HCT116 (cell line): ENCODE data around the gene MACC1. TPM values are rescaled to one million over a fixed set of nuclear protein-coding genes. Genes with fewer than 3 reads are reported as not detected.

Experiments used
- ATAC-seq: fragments of 200-7000 bp; cut with Tn5 transposase; 2 replicates; pipeline ENCODE4 v1.9.1; 2020; ENCODE audit warnings: mild to moderate bottlenecking, moderate library complexity
- BruUV-seq: library from RNA; stranded (reverse); fragments of 400-500 nt; replicated peaks from 2 replicates; lab custom pipeline; 2021; lab: Mats Ljungman, UMichigan
- CTCF ChIA-PET: fragments of 300-600 bp; sonication (Branson Sonifier 250); formaldehyde crosslinking; loops from one replicate; lab custom pipeline; 2021; ENCODE audit warnings: antibody characterized with exemption; lab: Charles Lee
- POLR2A ChIA-PET: fragments of 300-600, 350-600 bp; sonication (Branson Sonifier 250); formaldehyde crosslinking; loops from one replicate; lab custom pipeline; 2021; ENCODE audit warnings: antibody characterized with exemption; lab: Charles Lee
- RAD21 ChIA-PET, 2 experiments: fragments of 300-600 bp; sonication (Branson Sonifier 250); formaldehyde crosslinking; loops; one replicate each; lab custom pipeline; 2023; ENCODE audit warnings: low total read pairs in 2 of 2; ENCODE audit not compliant: uncharacterized antibody in 2 of 2, unreplicated experiment in 2 of 2, low non-redundant PET in 1 of 2; lab: Charles Lee
- DNase-seq: peaks from one replicate; pipeline ENCODE4 v3.0.0-alpha.2; 2010; ENCODE audit warnings: low read depth, low spot score
- H2AFZ ChIP-seq: fragments of 200-600 bp; shearing (Covaris generic), sonication (generic); 2 replicates; pipeline ENCODE4 v1.6.1; 2017; ENCODE audit warnings: low read depth, mixed run types, mixed read lengths, antibody characterized with exemption, low read length; ENCODE audit not compliant: poor library complexity, severe bottlenecking
- H3K27ac ChIP-seq: 2 replicates; pipeline ENCODE4 v1.5.1; 2012; ENCODE audit warnings: low read depth, low read length
- H3K27me3 ChIP-seq: fragments of 200-600 bp; sonication (generic); 2 replicates; pipeline ENCODE4 v1.6.1; 2016; ENCODE audit warnings: mixed run types, low read length, mixed read lengths; ENCODE audit not compliant: insufficient read depth
- H3K36me3 ChIP-seq, 2 experiments: fragments of 200-500 bp in 1 of 2; fragments of 200-600 bp in 1 of 2; sonication (Bioruptor generic) in 1 of 2; sonication (generic) in 1 of 2; 2 replicates each; pipeline versions ENCODE4 v1.5.1 to v1.6.1; 2014 to 2016; ENCODE audit warnings: low read length in 2 of 2, inconsistent platforms in 1 of 2, mixed read lengths in 1 of 2, mixed run types in 1 of 2; ENCODE audit not compliant: insufficient read depth in 2 of 2, control insufficient read depth in 1 of 2
- H3K4me1 ChIP-seq, 2 experiments: fragments of 200-600 bp in 1 of 2; sonication (generic) in 1 of 2; 2 replicates each; pipeline versions ENCODE4 v1.5.1 to v1.6.1; 2012 to 2017; ENCODE audit warnings: low read length in 2 of 2, inconsistent platforms in 1 of 2, mild to moderate bottlenecking in 1 of 2, mixed read lengths in 1 of 2, mixed run types in 1 of 2, moderate library complexity in 1 of 2; ENCODE audit not compliant: insufficient read depth in 2 of 2, control insufficient read depth in 1 of 2
- H3K4me2 ChIP-seq: fragments of 200-600 bp; sonication (generic); 2 replicates; pipeline ENCODE4 v1.6.1; 2017; ENCODE audit warnings: mixed run types, low read length, mixed read lengths
- H3K4me3 ChIP-seq, 2 experiments: fragments of 200-600 bp in 1 of 2; sonication (generic) in 1 of 2; replicated peaks in 1 of 2; 2 replicates each; pipeline ENCODE4 v1.5.1; 2011 to 2016; ENCODE audit warnings: low read length in 2 of 2, control low read depth in 1 of 2, low read depth in 1 of 2, mild to moderate bottlenecking in 1 of 2, mixed read lengths in 1 of 2, mixed run types in 1 of 2
- H3K79me2 ChIP-seq: fragments of 200-600 bp; sonication (generic); 2 replicates; pipeline ENCODE4 v1.6.1; 2017; ENCODE audit warnings: mild to moderate bottlenecking, mixed run types, low read length, moderate library complexity, mixed read lengths; ENCODE audit not compliant: insufficient read depth
- H3K9ac ChIP-seq: fragments of 200-600 bp; sonication (generic); 2 replicates; pipeline ENCODE4 v1.6.1; 2016; ENCODE audit warnings: low read length, mixed read lengths
- H3K9me2 ChIP-seq: fragments of 200-600 bp; sonication (generic), shearing (Covaris generic); 2 replicates; pipeline ENCODE4 v1.6.1; 2017; ENCODE audit warnings: mixed run types, mild to moderate bottlenecking, moderate library complexity; ENCODE audit not compliant: insufficient read depth
- H3K9me3 ChIP-seq, 2 experiments: fragments of 200-500 bp in 1 of 2; fragments of 200-600 bp in 1 of 2; sonication (Bioruptor generic) in 1 of 2; sonication (generic) in 1 of 2; 2 replicates each; pipeline ENCODE4 v1.6.1; 2014 to 2017; ENCODE audit warnings: low read length in 2 of 2, mixed read lengths in 2 of 2, inconsistent platforms in 1 of 2, low read depth in 1 of 2, mild to moderate bottlenecking in 1 of 2, mixed run types in 1 of 2, moderate library complexity in 1 of 2; ENCODE audit not compliant: control insufficient read depth in 1 of 2, insufficient read depth in 1 of 2
- H4K20me1 ChIP-seq: fragments of 200-600 bp; sonication (generic), shearing (Covaris generic); 2 replicates; pipeline ENCODE4 v1.6.1; 2017; ENCODE audit warnings: mixed run types, mild to moderate bottlenecking, moderate library complexity; ENCODE audit not compliant: insufficient read depth
- CBX3 ChIP-seq: IDR thresholded peaks from 2 replicates; pipeline ENCODE4 v1.6.1; 2012; ENCODE audit warnings: low read depth
- CEBPB ChIP-seq: IDR thresholded peaks from 2 replicates; pipeline ENCODE4 v1.6.1; 2012; ENCODE audit warnings: low read depth
- EGR1 ChIP-seq: IDR thresholded peaks from 2 replicates; pipeline ENCODE4 v1.6.1; 2012; ENCODE audit warnings: low read depth
- ELF1 ChIP-seq: IDR thresholded peaks from 2 replicates; pipeline ENCODE4 v1.6.1; 2012; ENCODE audit warnings: low read depth, borderline replicate concordance
- EZH2 ChIP-seq: fragments of 200-600 bp; sonication (generic); IDR thresholded peaks from 2 replicates; pipeline ENCODE4 v1.6.1; 2017; ENCODE audit warnings: antibody characterized with exemption, mixed run types
- FOSL1 ChIP-seq: IDR thresholded peaks from 2 replicates; pipeline ENCODE4 v1.6.1; 2012; ENCODE audit warnings: low read depth
- JUND ChIP-seq: IDR thresholded peaks from 2 replicates; pipeline ENCODE4 v1.6.1; 2012
- POLR2AphosphoS5 ChIP-seq: IDR thresholded peaks from 2 replicates; pipeline ENCODE4 v1.6.1; 2011; ENCODE audit warnings: mild to moderate bottlenecking, low read depth, low read length, moderate library complexity
- RAD21 ChIP-seq: IDR thresholded peaks from 2 replicates; pipeline ENCODE4 v1.6.1; 2012; ENCODE audit warnings: low read depth, mild to moderate bottlenecking
- SIN3A ChIP-seq: IDR thresholded peaks from 2 replicates; pipeline ENCODE4 v1.6.1; 2012; ENCODE audit warnings: low read depth
- SRF ChIP-seq: IDR thresholded peaks from 2 replicates; pipeline ENCODE4 v1.6.1; 2012; ENCODE audit warnings: low read depth
- TCF7L2 ChIP-seq: IDR thresholded peaks from 2 replicates; pipeline ENCODE4 v1.7.0; 2011; ENCODE audit warnings: borderline replicate concordance, inconsistent platforms; ENCODE audit not compliant: insufficient read depth, insufficient read length; ENCODE audit errors: extremely low read depth
- YY1 ChIP-seq: IDR thresholded peaks from 2 replicates; pipeline ENCODE4 v1.6.1; 2011; ENCODE audit warnings: low read length, low read depth, moderate library complexity, mild to moderate bottlenecking; ENCODE audit not compliant: insufficient replicate concordance; ENCODE audit errors: extremely low read depth
- ZFX ChIP-seq: fragments of 450-650 bp; IDR thresholded peaks from 2 replicates; pipeline ENCODE4 v1.6.1; 2017
- ZNF274 ChIP-seq: fragments of 200-500 bp; sonication (Bioruptor generic); IDR thresholded peaks from 2 replicates; pipeline ENCODE4 v1.6.1; 2014; ENCODE audit warnings: mild to moderate bottlenecking, low read depth, low read length, inconsistent platforms
- intact Hi-C: fragments of 100-400 bp; cut with micrococcal nuclease; formaldehyde crosslinking; loops from 2 replicates; pipeline ENCODE4 v1.10.0; 2022
- total RNA-seq: library from RNA; stranded (reverse); gene quantifications from one replicate; pipeline ENCODE4 v1.2.1, GENCODE V29; 2021; ENCODE audit not compliant: unreplicated experiment
- TF ChIP-seq, protein P1 (sequence below): IDR thresholded peaks from 2 replicates; pipeline ENCODE4 v1.6.1; 2012
- TF ChIP-seq, protein P2 (sequence below), 3 experiments: fragments of 200-600 bp in 1 of 3; sonication (generic) in 1 of 3; IDR thresholded peaks in 2 of 3; conservative IDR thresholded peaks in 1 of 3; 2 replicates each; pipeline ENCODE4 v1.5.1; 2012 to 2017; ENCODE audit warnings: low read depth in 2 of 3, low read length in 2 of 3, antibody characterized with exemption in 1 of 3, borderline replicate concordance in 1 of 3, control low read depth in 1 of 3, mild to moderate bottlenecking in 1 of 3, mixed read lengths in 1 of 3, mixed run types in 1 of 3, moderate library complexity in 1 of 3; ENCODE audit not compliant: insufficient read depth in 1 of 3
- TF ChIP-seq, protein P3 (sequence below): IDR thresholded peaks from 2 replicates; pipeline ENCODE4 v1.6.1; 2012; ENCODE audit warnings: low read depth

The MACC1 gene
- total RNA-seq, 1 experiment from 2014 or later, result 9.8 TPM

DNA sequence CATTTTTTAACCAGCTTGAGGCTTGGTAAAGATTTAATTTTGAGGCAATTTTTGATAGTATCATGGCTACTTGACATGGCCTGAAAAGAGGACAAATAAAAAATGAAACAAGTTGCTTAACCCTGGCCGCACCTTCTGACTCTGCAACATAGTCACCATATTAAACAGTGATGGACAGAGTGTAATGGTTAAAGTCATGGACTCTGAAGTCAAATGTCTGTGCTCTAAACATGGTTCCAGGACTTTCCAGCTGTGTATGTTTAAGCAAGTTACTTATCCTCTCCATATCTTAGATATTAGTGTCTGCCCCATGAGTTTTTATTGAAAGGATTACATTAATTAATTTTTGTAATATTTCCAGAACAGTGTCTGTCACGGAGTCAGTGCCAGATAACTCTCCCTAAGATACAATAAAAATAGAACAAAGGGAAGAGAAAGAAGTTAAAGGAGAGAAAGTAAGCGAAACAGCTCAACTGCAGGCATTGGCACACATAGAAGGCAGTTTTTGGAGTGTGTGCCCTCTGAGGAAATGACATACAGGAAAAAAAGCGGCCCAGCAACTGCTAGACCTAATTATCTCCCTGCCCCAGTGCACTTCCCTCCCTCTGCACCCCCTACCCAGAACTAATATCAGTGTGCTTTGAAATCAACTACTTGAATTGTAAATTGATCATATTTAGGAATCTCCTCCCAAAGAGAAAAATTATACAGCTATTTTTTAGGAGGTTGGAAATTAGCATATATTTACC is 65.3 kb downstream of the MACC1 start:
- Histone ChIP-seq H3K27ac (no peak overlapping the region), H3K4me2 (no peak overlapping the region)
- DNase-seq, result no peak

More for the DNA sequence above, 65.3 kb downstream of the MACC1 start:
- Histone ChIP-seq H3K79me2 (no peaks in the 10 kb centered on the region), H3K27me3 (no peaks in the 10 kb centered on the region), H4K20me1 (no peaks in the 10 kb centered on the region), H3K9me2 (no peaks in the 10 kb centered on the region; the same call in 1 of the 2 replicates), H3K4me1 (no peaks in the 10 kb centered on the region), H2AFZ (no peak overlapping the region), H3K9ac (no peak overlapping the region), H3K4me3 (no peak overlapping the region), H3K9me3 (no peaks in the 10 kb centered on the region), H3K36me3 (no peaks in the 10 kb centered on the region)
- ChIA-PET RAD21 (no interaction called here), CTCF (no interaction called here), POLR2A (no interaction called here)
- no peak for ATAC-seq
- no peak for TF ChIP-seq POLR2AphosphoS5
- no peak for TF ChIP-seq YY1
- no peak for TF ChIP-seq ZFX
- no peak for TF ChIP-seq FOSL1
- no peak for TF ChIP-seq SRF
- no peak for TF ChIP-seq TCF7L2
- TF ChIP-seq, protein P1, sequence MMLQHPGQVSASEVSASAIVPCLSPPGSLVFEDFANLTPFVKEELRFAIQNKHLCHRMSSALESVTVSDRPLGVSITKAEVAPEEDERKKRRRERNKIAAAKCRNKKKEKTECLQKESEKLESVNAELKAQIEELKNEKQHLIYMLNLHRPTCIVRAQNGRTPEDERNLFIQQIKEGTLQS, result no peak
- TF ChIP-seq, protein P2, sequence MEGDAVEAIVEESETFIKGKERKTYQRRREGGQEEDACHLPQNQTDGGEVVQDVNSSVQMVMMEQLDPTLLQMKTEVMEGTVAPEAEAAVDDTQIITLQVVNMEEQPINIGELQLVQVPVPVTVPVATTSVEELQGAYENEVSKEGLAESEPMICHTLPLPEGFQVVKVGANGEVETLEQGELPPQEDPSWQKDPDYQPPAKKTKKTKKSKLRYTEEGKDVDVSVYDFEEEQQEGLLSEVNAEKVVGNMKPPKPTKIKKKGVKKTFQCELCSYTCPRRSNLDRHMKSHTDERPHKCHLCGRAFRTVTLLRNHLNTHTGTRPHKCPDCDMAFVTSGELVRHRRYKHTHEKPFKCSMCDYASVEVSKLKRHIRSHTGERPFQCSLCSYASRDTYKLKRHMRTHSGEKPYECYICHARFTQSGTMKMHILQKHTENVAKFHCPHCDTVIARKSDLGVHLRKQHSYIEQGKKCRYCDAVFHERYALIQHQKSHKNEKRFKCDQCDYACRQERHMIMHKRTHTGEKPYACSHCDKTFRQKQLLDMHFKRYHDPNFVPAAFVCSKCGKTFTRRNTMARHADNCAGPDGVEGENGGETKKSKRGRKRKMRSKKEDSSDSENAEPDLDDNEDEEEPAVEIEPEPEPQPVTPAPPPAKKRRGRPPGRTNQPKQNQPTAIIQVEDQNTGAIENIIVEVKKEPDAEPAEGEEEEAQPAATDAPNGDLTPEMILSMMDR (IDR thresholded peaks at IDR 0.05 in 2 of 3, conservative IDR thresholded peaks at IDR 0.05 in 1 of 3; ENCODE audit: borderline replicate concordance in 1 of 3, insufficient read depth in 1 of 3, low read depth in 2 of 3, low read length in 2 of 3), result no peak
- no peak for TF ChIP-seq EZH2
- no peak for TF ChIP-seq ZNF274
- TF ChIP-seq, protein P3, sequence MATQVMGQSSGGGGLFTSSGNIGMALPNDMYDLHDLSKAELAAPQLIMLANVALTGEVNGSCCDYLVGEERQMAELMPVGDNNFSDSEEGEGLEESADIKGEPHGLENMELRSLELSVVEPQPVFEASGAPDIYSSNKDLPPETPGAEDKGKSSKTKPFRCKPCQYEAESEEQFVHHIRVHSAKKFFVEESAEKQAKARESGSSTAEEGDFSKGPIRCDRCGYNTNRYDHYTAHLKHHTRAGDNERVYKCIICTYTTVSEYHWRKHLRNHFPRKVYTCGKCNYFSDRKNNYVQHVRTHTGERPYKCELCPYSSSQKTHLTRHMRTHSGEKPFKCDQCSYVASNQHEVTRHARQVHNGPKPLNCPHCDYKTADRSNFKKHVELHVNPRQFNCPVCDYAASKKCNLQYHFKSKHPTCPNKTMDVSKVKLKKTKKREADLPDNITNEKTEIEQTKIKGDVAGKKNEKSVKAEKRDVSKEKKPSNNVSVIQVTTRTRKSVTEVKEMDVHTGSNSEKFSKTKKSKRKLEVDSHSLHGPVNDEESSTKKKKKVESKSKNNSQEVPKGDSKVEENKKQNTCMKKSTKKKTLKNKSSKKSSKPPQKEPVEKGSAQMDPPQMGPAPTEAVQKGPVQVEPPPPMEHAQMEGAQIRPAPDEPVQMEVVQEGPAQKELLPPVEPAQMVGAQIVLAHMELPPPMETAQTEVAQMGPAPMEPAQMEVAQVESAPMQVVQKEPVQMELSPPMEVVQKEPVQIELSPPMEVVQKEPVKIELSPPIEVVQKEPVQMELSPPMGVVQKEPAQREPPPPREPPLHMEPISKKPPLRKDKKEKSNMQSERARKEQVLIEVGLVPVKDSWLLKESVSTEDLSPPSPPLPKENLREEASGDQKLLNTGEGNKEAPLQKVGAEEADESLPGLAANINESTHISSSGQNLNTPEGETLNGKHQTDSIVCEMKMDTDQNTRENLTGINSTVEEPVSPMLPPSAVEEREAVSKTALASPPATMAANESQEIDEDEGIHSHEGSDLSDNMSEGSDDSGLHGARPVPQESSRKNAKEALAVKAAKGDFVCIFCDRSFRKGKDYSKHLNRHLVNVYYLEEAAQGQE, result no peak
- no peak for TF ChIP-seq RAD21
- TF ChIP-seq ELF1, result no peak
- TF ChIP-seq CBX3, result no peak
- TF ChIP-seq SIN3A, result no peak
- no peak for TF ChIP-seq CEBPB
- no peak for TF ChIP-seq JUND
- TF ChIP-seq EGR1, result no peak
- intact Hi-C loops, result no loop called here
- BruUV-seq, result no TSS peak
